Measurements from ENCODE around the gene ULK4.

The ULK4 gene

DNA sequence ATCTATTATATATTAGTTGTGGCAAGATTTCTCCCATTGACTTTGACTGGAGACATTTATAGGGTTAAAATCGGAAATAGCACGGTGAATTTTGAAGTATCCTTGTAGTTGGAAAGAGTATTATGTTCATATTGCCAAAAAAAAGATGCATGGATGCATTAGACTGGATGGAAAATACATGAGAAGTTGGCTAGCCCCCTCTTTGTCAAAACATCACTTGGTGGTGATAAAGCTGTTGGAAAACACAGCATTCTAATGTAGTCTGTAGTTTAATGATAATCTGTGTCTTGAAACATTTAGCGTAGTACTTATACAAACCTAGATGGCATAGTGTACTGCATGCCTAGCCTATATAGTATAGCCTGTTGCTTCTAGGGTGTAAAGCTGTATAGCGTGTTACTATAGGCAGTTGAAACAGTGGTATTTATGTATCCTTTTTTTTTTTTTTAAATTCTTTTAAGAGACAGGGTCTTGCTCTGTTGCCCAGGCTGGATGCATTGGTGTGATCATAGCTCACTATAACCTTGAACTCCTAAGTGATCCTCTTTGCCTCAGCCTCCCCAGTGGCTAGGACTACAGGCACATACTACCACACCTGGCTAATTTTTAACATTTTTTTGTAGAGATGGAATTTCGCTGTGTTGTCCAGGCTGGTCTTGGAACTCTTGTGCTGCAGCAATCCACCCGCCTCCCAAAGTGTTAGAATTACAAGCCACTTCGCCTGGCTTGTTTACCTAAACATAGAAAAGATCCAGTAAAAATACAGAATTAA is 740.8 kb downstream of the ULK4 start:
- no peak for DNase-seq (ENCODE audit: low read depth)
- H3K4me3 ChIP-seq (ENCODE audit: low read length), result no peak overlapping the region
- TF ChIP-seq, protein P1, sequence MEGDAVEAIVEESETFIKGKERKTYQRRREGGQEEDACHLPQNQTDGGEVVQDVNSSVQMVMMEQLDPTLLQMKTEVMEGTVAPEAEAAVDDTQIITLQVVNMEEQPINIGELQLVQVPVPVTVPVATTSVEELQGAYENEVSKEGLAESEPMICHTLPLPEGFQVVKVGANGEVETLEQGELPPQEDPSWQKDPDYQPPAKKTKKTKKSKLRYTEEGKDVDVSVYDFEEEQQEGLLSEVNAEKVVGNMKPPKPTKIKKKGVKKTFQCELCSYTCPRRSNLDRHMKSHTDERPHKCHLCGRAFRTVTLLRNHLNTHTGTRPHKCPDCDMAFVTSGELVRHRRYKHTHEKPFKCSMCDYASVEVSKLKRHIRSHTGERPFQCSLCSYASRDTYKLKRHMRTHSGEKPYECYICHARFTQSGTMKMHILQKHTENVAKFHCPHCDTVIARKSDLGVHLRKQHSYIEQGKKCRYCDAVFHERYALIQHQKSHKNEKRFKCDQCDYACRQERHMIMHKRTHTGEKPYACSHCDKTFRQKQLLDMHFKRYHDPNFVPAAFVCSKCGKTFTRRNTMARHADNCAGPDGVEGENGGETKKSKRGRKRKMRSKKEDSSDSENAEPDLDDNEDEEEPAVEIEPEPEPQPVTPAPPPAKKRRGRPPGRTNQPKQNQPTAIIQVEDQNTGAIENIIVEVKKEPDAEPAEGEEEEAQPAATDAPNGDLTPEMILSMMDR (conservative IDR thresholded peaks at IDR 0.05; ENCODE audit: low read depth, low read length), result no peak

DNA sequence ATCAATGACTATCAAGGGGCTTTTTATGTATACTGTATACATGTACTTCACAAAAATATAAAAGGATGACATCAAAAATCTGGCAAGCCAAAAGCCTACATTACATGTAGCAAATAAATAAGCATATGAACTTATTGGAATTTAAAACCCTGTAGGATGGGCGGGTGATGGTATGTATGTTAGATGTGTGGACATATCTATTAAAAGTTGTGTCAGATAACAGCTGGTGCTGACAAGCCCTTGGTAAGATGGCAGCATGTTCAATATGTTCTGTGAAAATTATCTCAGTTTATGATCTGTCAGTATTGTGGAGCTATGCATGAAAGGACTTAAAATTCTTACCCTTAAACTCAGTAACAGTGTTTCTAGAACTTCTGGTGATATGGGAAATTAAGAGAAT is 742.5 kb downstream of the ULK4 start:
- TF ChIP-seq, protein P1 (conservative IDR thresholded peaks at IDR 0.05; ENCODE audit: low read depth, low read length), result no peak
- no peak overlapping the region for H3K4me3 ChIP-seq (ENCODE audit: low read length)
- DNase-seq (ENCODE audit: low read depth), result no peak

DNA sequence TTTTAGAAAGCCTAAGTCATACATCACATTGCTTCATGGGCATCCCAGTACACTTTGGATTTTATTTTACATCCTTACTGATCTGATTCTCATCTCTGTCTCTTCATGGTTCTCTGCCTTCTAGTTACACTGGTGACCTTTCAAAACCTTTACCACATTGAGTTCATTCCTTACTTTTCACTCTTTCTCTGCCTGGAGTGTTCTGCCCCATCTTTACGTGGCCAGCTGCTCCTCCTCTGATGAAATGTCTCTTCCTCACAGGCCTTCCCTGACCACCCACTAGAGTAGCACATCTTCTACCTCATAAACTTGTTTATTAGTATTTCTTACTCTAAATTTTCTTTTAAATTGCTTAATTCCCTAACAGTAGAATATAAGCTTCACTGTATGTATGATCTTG is 744.9 kb downstream of the ULK4 start:
- DNase-seq (ENCODE audit: low read depth), result no peak
- H3K4me3 ChIP-seq (ENCODE audit: low read length), result no peak overlapping the region

DNA sequence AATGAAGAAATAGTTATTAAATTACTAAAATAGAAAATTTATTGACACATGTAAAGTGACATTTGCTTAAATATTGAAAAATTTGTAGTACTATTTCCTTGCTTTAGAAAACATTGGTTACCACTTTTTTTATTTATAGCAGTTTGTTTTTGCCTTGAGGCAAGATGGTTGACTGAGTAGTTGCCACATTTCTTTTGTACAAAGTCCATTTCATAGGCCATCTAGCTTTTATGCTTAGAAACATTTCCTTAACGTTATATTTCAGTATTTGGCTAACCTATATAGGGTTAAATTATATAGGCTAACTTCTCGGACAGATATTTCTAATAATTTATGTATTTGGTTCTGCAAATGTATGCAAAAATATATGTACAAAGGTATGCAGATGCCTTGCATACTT is 745.5 kb downstream of the ULK4 start:
- no peak for DNase-seq (ENCODE audit: low read depth)
- TF ChIP-seq, protein P1 (conservative IDR thresholded peaks at IDR 0.05; ENCODE audit: low read depth, low read length), result no peak
- no peak overlapping the region for H3K4me3 ChIP-seq (ENCODE audit: low read length)

More for the DNA sequence above, 744.9 kb downstream of the ULK4 start:
- TF ChIP-seq, protein P1 (conservative IDR thresholded peaks at IDR 0.05; ENCODE audit: low read depth, low read length), result no peak

DNA sequence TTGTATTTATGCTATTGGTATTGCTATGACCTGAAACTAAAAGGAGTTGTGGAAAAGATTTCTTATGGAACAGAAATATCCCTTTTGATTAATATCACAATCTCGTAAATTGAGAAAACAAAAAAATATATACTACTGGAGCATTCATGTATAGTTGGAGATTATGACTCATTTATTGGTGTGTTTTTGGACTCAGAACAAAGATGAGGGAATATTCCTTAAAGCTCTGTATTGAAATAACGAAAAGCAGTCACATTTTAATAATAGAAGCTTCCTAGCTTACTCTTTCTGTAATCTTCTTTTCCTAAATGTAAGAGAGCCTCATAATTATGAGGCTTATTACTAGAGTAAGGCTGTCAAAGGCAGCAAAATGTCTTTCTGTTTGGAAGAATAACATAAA is 748.3 kb downstream of the ULK4 start:
- TF ChIP-seq, protein P1 (conservative IDR thresholded peaks at IDR 0.05; ENCODE audit: low read depth, low read length), result no peak
- no peak overlapping the region for H3K4me3 ChIP-seq (ENCODE audit: low read length)
- DNase-seq (ENCODE audit: low read depth), result no peak

DNA sequence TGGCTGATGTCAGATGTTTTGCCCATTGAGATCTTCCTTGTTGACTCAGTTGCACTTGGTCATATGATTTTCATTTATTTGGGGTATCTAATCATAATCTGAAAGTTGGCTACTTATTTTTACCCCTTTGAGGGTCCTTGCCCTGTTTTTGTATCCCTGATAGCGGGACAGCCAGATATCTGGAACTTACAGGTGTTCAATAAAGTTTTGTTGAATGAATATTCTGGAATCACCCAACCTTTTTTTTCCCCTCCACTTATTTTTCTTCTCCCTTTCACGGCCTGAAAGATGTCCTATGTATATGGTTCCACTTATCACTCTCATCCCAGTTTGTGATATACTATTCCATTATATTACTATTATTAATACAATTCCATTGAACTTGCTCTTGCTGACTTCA is 749.8 kb downstream of the ULK4 start:
- no peak for DNase-seq (ENCODE audit: low read depth)
- TF ChIP-seq, protein P1 (conservative IDR thresholded peaks at IDR 0.05; ENCODE audit: low read depth, low read length), result no peak
- no peak overlapping the region for H3K4me3 ChIP-seq (ENCODE audit: low read length)

DNA sequence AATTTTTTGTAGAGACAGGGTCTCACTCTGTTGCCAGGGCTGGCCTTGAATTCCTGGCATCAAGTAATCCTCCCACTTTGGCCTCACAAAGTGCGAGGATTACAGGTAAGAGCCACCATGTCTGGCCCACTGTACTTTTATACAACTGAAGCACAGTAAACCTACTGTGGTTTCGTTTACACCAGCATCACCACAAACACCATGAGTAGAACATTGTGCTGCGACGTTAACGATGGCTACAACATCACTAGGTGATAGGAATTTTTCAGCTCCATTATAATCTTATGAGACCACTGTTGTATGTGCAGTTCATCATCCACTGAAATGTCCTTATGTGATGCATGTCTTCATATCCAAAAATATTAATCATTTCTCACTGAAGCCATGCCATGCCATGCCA is 750.9 kb downstream of the ULK4 start:
- TF ChIP-seq, protein P1 (conservative IDR thresholded peaks at IDR 0.05; ENCODE audit: low read depth, low read length), result no peak
- no peak for DNase-seq (ENCODE audit: low read depth)

More for the DNA sequence above, 750.9 kb downstream of the ULK4 start:
- H3K4me3 ChIP-seq (ENCODE audit: low read length), result no peak overlapping the region
